Pulmonary artery endothelial cell (primary cell): ENCODE results near the gene ITSN1. TPM values are rescaled to one million over a fixed set of nuclear protein-coding genes. Genes with fewer than 3 reads are reported as not detected.
"Not testable (repeated sequence)": the region's sequence is repeated elsewhere in the genome, so short reads cannot be mapped to it uniquely, and the experiment has no call there.

Experiments used
- DNase-seq: peaks from one replicate; pipeline ENCODE4 v3.0.0-alpha.2; 2011; ENCODE audit warnings: low read depth, low spot score
- total RNA-seq: library from RNA; depleted of rRNA; stranded (reverse); fragments of >200 nt; gene quantifications from 2 replicates; pipeline ENCODE4 v1.2.3, GENCODE V29; 2014

The ITSN1 gene
- 66.4 and 113 TPM in 2 replicates for total RNA-seq

DNA sequence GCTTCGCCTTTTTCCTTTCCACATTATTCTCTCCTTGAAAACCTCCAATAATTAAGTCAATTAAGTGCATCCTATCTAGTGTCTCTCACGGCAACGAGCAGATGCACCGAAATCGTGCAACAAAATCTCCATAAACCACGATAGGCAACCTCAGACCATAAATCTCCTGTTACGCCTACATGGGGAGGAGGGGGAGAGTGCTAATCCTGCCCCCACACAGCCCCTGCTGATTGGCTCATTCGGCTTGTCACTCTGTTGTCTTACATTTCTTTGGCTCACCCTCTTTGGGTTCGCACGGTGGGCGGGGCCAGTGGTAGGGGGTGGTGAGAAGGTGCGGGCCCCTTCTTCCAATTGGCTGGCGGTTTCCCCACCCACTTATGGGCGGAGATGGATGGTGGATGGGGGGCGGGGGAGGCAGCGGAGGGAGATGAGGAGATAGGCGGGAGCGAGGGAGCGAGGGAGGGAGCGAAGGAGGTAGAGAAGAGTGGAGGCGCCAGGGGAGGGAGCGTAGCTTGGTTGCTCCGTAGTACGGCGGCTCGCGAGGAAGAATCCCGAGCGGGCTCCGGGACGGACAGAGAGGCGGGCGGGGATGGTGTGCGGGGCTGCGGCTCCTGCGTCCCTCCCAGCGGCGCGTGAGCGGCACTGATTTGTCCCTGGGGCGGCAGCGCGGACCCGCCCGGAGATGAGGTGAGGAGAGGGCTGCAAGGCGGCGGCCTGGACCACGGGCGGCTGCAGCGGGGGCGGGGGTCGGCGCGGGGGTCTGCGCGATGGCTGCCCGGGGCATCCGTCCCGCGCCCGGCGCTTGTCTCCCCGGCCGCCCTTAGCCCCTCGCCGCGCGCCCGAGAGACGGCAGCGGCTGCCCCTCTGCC, at the start of gene ITSN1:
Gene ITSN1, plus strand, starts transcription at position 475 of the 869 bp plus-strand sequence. CDS start 76,328 bp downstream, outside the sequence.
- peak; percentile 98 for DNase-seq

- DNase-seq, result no peak
Observed at GRCh38 chr21:33598051-33598450, 44.2 kb upstream of the ITSN1 start.

- DNase-seq, result peak; percentile 33
Observed at GRCh38 chr21:33608559-33608958, 33.7 kb upstream of the ITSN1 start.

GRCh38 chr21:33611006-33611744, 31.1 kb upstream of the ITSN1 start:
- no peak for DNase-seq

- not testable (repeated sequence) for DNase-seq
Observed at GRCh38 chr21:33617565-33617964, 24.7 kb upstream of the ITSN1 start.

- DNase-seq, result no peak
Observed at GRCh38 chr21:33618407-33618806, 23.9 kb upstream of the ITSN1 start.

- DNase-seq, result no peak
Observed at GRCh38 chr21:33619726-33620125, 22.6 kb upstream of the ITSN1 start.

DNA sequence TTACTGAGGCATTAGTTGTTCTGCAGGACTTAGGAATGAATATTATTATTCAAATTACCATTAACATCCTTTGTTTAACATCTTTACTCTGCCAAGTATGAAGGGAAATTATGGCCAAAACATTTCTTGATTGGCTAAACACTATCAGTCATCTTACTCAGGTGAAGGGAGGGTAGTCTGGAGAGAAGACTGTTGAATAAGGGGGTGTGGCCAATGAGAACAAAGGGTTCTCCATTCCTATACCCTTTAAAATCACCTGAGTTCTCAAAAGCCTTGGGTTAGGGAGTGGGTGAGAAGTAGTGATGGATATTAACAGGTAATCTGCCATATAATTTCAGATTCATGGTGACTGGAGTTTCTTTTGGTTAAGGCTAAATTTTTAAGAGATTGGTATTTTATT, 20.0 kb upstream of the ITSN1 start:
- no peak for DNase-seq

DNA sequence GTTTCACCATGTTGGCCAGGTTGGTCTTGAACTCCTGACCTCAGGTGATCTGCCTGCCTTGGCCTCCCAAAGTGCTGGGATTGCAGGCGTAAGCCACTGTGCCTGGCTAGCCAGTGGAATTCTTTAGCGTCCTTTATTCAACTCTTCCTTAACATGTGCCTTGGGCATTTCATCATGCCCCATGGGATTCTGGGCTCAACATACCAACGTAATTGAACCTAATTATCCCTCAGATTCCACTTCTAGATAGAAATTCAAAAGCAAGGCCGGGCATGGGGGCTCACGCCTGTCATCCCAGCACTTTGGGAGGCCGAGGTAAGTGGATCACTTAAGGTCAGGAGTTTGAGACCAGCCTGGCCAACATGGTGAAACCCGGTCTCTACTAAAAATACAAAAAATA, 16.1 kb upstream of the ITSN1 start:
- DNase-seq, result not testable (repeated sequence)

DNA sequence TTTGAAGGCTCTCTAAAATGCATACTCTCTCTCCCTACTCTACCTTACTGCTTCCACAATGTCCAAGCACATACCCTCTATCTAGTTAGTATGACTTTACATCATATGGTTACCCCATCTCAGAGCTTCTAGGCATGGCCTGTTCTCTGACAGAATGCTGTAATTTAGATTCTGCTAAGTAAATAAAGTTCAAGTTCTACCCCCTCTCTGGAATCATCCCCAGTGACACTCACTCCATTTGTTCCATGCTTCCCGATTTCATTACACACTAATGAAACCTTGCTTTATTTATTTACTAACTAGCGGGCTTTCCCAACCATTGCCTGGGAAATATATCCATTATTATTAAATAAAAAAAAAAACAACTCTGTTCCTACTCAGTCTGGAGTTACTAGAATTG, 8.0 kb upstream of the ITSN1 start:
- no peak for DNase-seq

DNA sequence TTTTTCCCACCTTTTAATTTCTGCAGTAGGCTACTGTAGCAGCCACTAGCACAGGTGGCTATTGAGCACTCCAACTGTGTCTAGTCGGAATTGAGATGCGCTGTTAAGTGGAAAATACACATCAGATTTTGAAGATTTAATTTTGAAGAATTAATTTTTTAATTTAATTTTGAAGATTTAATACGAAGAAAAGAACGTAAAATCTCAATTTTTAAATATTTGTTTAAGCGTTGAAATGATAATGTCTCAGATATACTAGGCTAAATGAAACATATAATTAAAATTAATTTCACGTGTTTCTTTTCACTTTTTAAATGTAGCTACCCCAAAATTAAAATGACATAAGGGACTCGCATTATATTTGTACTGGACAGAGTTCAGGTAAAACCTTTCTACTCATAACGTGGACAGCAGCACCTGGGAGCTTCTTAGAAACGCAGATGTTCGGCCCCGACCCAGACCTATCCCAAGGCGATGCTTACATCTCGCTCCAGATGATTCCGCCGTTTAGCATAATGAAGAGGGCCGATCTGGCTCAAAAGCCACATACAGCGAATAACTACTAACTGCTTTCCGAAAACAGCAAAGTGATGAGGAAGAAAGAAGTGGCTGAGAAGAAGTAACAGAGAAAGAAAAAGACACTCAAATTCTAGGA, 1.5 kb upstream of the ITSN1 start:
- no peak for DNase-seq

- peak; percentile 99 for DNase-seq
Observed at GRCh38 chr21:33641352-33642026, 812 bp upstream of the ITSN1 start, which contains the start of gene CRYZL1. Gene CRYZL1 (minus strand): TSS chr21:33641741. CDS start chr21:33631551, 10,190 bp downstream.

DNA sequence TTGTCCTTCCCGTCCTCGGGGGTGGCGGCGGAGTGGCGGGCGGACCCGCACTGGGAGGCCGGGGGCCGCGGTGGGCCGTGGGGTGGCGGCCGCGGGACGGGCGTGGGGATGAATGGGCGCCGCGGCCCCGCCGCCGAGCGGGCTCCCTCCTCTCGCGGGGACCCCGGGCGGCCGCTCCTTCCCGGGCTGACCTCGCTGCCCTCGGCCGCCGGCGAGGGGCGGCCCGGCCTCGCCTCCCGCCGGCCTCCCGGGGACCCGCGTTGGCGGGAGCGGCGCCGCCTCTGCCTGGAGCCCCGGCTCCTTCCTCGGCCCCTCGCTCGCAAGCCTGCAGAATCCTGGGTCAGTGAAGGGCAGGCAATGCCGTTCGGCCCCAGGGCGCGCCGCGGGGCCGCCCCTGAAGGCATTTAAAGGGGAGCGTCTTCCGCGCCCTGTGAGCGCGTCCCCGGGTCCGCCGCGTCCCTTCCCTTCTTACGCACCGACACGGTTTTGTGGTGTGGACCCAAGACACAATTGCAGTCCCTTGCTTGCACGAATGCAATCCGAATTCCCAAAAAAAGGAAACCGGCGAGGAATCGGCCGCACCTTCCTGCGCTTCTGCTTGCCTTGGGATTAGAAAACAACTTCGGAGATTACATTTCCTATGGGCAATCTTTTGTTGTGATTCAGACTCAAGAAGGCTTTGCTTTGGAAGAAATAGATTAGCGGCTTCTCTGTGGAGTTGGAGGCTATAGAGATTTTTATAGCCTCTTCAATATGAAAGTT, 776 bp downstream of the ITSN1 start:
- DNase-seq, result no peak

DNA sequence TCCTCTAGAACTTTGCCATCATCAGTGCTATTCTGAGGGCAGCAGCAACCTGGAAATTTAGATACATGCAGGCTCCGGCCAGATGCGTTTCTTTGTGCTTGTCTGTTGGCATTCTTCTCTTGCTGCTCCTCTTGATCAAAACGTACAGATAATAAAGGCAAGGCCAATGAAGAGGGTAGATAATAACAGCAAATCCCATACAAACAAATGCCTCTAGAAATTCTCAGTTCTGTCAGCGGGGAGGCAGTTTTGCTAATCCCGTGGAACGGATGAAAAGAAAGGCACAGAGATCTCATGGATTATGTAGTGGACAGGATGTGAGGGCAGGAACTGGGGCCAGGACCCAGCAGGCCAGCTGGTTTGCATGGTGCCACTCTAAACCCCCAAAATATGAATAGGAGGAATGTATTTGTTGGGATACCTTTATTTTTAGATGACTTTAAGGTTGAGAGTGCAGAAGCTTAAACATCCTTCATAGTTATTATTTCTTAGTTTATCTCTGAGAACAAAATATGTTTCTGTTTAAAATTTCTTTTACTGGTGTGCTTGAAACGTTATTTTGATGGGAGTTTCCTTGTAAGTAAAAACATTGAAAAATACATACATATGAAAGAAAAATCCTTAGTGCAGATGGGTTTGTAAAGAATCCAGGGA, 1.5 kb downstream of the ITSN1 start:
- no peak for DNase-seq

- no peak for DNase-seq
Observed at GRCh38 chr21:33644383-33645074, 2.2 kb downstream of the ITSN1 start.

DNA sequence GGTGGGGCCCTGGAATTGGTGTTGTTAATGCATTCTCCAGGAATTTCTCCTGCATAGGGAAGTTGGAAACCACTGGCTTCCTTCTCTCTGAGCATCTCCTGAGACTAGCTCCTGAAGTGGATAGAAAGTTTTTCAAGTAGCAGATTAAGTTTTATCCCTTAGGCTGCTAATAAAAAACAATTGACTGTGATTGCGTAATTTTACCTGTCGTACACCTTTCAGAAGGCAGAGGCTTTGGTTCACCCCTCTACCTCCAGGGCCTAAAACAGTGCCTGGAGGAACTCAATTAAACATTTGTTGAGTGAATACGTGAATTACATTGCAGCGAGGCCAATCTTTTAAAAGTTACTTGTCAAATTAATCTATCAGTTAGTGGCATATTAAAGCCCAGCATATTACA, 3.4 kb downstream of the ITSN1 start:
- DNase-seq, result no peak

- DNase-seq, result no peak
Observed at GRCh38 chr21:33647587-33647986, 5.3 kb downstream of the ITSN1 start.

DNA sequence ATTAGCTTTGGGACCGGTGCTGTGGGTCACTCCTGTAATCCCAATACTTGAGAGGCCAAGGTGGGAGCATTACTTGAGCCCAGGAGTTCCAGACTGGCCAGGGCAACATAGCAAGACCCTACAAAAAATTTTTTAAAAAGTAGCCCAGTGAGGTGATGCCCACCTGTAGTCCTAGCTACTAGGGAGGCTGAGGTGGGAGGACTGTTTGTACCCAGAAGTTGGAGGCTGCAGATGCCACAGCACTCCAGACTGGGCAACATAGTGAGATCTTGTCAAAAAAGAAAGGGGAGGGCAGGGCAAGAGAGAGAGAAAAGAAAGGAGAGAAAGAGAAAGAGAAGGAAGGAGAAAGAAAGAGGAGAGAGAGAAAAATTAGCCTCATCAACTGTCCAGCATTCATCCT, 6.3 kb downstream of the ITSN1 start:
- DNase-seq, result no peak

DNA sequence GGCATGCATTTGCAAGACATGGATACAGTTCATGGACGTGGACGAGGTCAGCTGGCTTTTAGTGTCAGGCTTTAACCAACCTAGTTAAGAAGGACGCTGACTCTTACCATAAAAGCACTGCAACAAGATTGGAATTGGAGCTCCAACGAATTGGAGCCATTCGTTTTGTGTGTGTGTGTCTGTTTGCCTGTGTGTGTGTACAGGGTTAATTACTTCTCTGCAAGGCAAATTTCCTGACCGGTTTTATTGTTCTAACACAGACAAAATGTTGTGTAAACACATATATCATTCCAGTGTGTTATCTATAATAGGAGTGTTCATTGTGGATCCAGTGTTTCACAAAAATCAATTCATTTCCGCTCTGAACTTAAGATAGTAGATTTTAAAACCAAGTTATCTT, 7.9 kb downstream of the ITSN1 start:
- no peak for DNase-seq
